ENCODE measurements around the gene PLCB2.

DNA sequence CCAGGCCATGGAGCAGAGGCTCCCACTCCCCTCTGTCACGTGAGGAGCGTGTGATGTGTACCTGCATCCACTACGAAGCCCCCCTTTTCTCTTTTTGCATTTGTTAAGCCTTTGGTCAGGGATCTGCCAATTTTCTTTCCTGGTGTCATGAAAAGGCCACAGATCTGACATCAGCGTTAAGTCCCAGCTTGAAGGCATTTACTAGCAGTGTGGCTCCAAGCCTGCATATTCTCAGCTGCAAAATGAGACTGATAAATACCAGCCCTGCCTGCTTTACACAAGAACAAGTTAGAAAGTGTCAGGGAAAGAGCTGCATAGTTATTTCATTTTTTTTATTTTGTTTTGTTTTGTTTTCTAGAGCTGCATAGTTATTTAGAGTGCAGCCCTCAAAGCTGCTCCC, 22.6 kb downstream of the PLCB2 start:
- TF ChIP-seq POLR2A (IDR thresholded peaks at IDR 0.05; ENCODE audit: low read depth, low read length), result no peak
- TF ChIP-seq TAF1 (IDR thresholded peaks at IDR 0.05; ENCODE audit: borderline replicate concordance, low read depth, low read length), result no peak

All from GM12892 (cell line).